HTR-8/SVneo (cell line): ENCODE measurements around the gene TMC6.

Experiments
- DNase-seq: peaks from one replicate; pipeline ENCODE4 v3.0.0; 2011; ENCODE audit warnings: low spot score, mixed read lengths; ENCODE audit not compliant: insufficient read length
- FAIRE-seq: peaks from 2 replicates; lab custom pipeline; 2011; peaks lifted over from hg19 to GRCh38; lab: Jason Lieb, UNC

Gene TMC6

DNA sequence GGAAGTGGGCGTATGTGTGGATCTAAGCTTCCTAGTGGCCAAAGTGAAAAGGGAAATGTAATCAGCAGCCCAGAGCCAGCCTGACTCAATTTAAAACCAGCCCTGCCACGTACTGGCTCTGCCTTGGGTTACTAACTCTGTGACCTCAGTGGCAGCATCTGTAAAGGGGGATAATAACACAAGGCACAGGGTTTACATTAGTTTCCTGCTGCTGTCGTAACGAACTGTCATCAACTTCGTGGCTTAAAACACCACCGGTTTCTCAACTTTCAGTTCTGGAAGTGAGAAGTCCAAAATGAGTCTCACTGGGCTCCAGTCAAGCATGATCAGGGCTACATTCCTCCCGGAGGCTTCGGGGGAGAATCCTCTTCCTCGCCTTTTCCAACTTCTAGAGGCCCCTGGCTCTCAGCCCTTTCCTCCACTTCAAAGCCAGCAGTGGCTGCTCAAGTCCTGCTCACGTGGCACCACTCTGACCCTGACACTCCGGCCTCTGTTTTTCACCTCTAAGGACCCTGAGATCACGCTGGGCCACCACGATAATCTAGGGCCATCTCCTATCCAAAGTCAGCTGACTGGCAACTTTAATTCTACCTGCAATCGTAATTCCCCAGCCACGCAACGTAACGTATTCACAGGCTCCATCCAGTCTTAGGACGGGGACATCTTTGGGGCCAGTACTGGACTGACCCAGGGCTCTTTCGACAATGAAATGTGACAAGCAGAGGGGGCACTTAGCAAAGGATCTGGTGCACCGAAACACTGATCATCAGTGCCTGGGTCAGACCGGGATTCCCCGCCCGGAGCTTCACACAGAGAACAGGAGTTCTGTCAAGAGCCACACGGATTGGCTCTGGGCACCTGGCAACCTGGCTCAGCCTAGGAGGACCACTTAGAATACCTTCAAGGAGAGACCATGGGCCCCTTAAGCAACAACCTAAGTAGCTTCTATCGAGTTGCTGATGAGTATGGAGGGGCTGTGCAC lies 14.5 kb downstream of the TMC6 start:
- DNase-seq (no peak), FAIRE-seq (peak; percentile 20)

DNA sequence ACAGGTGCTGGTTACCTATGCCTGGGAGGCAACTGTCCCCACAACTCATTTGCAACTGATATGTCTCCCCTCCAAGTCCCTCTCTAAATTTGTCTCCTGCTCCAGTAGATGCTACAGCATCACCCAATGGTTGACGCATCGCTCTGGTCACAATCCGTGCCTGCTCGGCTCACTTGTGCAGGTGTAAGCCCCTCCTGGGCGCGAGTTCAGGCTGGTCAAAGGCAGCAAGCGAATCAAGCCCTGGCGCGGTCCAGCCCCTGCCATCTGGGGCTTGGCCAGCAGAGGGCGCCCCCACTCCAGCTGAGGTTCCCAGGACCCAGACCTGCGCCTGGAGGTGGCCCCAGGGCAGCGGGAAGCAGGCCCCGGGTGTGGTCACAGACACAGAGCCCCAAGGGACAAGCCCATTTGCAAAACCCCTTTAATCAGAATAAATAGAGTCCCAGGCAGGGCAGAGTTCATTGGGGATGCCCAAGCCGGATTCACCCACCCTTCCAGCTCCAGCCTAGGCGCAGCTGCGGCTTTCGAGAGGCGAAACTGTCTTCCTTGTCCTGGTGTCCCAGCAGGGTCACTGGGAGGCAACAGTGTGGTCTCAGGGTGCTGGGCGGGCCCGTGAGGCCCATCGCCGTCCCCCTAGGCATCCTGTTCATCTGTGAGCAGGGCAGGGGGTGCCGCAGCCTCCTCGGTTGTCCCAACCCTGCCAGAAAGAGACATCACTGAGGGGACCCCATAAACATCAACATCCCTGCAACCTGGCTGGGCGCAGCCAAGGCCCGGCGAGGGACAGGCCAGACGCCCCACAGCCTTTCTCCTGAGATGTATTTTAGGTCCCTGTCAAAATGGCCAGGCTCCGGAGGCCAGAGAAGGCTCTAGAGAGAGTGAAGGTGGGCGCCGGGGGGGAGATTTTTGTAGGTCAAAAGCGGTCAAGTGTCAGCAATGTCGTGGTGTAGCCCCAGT lies 15.8 kb downstream of the TMC6 start:
- peak; percentile 93 for DNase-seq
- FAIRE-seq, result peak; percentile 92

DNA sequence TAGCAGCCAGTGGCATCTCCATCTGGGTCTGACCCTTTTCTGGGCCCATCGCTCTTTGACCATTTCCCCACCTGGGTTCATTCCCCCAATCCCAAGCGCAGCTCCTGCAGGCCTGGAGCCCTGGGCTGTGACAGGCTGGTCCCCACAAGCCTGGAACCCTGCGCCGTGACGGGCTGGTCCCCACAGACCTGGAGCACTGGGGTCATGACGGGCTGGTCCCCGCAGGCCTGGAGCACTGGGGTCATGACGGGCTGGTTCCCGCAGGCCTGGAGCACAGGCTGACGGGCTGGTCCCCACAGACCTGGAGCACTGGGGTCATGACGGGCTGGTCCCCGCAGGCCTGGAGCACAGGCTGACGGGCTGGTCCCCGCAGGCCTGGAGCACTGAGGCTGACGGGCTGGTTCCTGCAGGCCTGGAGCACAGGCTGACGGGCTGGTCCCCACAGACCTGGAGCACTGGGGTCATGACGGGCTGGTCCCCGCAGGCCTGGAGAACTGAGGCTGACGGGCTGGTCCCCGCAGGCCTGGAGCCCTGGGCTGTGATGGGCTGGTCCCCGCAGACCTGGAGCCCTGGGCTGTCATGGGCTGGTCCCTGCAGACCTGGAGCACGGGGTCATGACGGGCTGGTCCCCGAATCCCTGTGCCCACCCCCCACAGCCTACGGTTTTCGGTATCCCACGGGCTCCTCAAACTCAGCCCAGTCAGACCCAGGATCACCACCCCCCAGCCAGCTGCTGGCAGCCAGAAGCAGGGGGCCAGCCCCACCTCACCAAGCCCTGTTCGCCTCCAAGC lies 16.6 kb downstream of the TMC6 start:
- DNase-seq (no peak), FAIRE-seq (no peak)

DNA sequence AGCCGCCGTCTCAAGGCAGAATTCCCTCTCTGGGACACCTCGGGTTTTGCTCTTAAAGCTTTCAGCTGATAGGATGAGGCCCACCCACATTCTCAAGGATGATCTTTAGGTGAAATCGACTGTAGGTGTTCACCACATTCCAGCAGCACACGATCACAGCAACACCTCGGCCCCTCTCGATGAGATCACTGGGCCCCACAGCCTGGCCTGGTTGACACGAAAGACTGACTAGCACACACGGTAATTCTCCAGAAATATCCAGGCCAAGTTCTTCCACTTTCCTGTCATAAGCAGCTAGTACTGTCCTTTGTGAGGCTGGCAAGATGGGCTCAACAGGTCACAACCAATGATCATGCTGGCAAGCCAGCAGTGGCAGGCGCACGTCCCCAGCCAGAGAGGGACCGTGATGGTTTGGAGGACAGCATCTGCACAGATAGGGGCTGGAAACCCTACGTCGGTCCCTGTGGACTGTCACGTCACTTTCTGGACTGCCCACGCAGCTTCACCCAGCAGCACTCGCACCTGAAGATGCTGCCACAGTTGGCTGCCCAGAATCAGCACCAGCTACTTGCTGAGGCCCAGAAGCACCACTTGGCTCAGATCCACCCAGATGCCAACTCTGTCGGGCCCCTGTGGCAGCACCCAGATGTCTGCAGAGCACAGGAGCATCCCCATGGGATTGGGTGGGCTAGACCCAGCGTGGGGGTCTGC lies 17.4 kb downstream of the TMC6 start:
- no peak for FAIRE-seq

DNA sequence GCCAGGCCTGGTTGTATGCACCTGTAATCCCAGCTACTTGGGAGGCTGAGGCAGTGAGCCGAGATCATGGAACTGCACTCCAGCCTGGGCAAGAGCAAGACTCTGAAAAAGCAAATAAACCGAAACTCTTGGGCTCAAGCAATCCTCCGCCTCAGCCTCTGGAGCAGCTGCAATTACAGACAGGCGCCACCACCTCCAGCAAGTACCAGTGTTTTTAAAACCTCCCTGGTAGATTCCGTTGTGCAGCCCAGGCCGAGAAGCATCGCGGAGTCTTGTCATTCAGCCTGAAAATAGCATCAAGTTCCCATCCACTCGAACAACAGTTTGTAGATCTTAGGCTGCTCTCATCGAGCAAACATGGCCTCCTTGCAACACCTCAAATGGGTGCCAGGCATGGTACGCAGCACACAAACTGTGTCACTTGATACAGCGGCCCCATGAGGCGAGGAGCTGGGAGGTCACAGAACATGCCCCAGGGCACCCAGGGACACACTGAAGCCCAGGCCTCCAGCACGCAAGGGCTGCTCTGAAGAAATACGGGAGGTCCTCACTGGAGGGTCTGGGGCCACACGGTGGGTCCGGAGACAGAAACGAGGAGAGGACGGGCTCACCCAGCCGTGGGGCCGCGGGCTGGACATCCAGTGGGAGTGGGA lies 18.1 kb downstream of the TMC6 start:
- no peak for DNase-seq
- FAIRE-seq, result no peak

More for the DNA sequence above, 17.4 kb downstream of the TMC6 start:
- DNase-seq, result no peak

DNA sequence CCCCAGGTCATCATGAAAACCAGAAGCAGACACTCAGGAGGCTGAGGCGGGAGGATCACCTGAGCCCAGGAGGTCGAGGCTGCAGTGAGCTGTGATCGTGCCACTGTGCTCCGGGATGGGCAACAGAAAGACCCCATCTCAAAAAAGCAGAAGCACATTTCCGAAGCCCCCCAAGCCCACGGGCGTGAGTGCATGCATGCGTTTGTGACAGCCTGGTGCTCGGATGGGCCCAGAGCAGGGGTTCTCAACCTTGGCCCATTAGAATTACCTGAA lies 19.1 kb downstream of the TMC6 start:
- no peak for DNase-seq
- no peak for FAIRE-seq

DNA sequence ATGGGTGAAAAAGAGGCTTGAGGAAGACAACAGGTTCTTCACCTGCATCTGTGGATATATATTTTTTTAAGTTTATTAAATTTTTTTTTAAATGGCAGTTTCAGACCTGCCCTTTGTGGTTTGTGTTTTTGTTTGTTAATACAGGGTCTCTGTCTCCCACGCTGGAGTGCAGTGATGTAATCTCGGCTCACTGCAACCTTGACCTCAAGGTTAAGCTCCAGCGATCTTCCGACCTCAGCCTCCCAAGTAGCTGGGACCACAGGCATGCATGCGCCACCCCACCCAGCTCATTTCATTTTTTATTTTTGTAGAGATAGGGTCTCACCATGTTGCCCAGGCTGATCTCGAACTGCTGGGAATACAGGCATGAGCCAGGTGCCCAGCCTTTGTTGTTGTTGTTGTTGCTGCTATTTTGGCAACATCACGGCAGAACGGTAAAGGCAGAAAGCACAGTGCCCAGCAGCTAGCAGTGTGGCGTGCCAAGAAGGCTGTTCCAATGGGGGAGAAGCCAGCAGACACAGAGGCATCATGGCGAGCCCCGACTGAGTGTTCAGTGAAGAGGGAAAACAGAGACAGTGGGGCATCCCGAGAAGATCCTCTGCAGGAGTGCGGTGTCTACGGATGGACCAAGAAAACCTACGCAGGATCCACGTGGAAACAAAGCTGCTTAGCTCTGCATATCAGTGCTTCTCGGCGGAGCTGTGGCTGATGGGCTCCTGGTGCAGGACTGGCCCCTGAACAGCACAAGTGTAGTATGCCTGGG lies 19.6 kb downstream of the TMC6 start:
- DNase-seq (no peak), FAIRE-seq (peak; percentile 13)

DNA sequence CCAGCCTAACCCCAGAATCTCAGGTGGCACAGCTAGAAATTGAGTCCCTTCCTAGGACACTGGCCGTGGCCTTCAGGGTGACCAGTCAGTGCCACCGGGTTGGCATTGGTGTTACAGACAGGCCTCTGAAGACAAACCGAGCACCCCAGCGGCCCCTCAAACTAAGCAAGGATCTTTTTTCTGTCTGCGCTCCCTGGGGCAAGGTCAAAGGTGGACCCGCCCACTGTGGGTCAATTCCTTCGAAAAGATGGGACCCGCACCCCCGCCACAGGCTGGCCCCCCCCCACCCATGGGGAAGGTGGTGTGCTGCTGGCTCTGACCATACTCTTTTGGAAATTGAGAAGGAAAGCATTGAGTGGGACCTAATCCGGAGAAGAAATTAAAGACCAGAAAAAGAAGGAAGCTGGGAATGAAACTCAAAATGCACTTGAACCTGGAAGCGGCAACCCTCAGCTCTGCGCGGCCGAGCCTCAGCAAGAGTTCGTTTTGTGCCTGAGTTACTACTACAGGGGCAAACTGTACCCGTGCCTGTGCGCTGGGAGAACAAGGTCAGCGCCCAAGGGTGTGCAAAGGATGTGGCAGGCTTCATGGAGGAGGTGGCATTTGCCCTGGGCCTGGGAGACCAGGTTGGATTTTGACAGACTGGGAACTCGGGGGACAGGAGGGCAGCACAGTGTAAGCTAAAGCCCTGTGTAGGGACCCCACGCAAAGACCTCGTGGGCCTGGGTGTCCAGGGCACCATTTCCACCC lies 20.4 kb downstream of the TMC6 start:
- FAIRE-seq (no peak), DNase-seq (no peak)

DNA sequence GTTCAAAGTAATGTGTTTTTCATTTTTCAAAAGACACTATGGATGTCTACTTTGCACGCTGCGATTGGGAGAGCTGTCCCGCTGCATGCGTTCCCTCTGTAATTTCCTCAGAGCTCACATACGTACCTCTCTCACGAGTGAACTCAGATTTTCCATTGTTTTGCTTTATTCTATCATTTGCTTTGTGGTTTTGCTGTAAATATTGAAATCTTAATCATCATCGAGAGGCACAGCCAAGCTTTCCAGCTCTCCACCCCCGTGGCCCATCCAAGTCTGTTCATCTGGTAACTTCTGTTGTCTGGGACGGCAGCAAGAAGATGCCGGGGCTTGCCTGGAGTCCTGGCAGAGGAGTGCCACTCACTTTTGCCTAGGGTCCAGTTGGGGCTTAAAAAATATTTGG lies 21.1 kb downstream of the TMC6 start:
- FAIRE-seq (no peak), DNase-seq (no peak)

DNA sequence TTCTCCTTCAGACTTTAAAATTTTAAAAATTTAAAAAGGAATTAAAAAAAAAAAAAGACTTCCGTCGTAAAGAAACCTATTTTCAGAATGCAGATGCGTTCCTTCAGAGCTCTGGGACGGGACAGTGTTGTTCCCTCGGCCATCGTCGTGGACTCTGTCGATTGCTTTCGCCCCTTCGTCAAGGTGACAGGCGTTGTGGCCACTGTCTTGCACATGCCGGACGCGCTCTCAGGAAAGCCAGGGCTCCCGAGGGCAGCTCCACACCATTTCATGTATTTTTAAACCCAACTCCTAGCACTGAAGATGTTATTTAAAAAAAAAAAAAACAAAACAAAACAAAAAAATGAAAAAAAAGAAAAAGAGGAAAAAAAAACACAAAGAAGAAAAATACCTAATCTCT lies 22.3 kb downstream of the TMC6 start:
- DNase-seq, result no peak
- FAIRE-seq, result no peak

DNA sequence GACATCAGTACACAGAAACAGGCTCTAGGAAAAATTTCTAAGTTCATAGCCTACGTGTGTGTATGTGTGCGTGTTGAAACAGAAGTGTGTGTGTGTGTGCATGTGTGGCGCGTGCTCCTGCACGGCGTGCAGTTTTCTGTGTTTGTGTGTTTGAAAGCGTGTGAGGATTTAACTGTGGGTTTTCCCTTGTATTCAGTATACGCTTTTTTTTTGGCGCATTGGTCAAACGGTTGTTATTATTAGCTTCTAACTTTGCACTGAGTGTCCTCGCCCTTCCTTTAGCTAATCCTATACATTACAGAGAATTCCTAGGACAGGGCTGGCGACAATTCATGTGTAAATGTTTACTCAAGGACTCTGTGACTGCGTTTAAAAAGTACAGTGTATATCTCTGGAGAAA lies 23.0 kb downstream of the TMC6 start:
- FAIRE-seq (no peak), DNase-seq (no peak)

DNA sequence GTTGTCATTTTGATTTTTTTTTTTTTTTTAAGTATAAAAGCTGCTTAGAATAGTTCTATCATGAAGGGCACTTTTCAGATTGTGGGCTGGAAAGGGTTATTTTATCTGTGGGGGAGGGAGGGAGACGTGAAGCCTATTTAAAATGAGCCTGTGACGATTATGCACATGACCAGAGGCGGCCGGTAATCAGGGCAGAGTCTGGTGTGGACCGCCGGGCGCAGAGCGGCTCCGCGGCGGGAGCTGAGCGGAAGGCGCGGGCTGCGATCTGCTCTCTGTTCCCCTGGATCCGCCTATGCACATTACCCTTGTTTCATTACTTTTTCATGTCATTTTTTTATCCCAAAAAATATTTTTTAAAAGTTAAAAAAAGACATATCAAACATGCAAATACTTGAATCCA lies 23.5 kb downstream of the TMC6 start:
- FAIRE-seq (no peak), DNase-seq (no peak)

DNA sequence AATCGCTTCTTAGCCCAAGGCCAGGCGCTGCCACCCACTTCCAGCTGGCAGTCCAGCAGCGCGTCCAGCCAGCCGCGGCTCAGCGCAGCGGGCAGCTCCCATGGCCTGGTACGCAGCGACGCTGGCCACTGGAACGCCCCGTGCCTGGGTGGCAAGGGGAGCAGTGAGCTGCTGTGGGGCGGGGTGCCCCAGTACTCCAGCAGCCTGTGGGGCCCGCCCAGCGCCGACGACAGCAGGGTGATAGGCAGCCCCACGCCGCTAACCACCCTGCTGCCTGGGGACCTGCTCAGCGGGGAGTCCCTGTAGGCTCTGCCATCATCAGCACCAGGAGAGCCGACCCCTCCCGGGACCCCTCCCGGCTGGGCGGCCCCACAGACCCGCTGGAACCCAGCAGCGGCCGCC lies 24.0 kb downstream of the TMC6 start:
- no peak for FAIRE-seq
- DNase-seq, result no peak

DNA sequence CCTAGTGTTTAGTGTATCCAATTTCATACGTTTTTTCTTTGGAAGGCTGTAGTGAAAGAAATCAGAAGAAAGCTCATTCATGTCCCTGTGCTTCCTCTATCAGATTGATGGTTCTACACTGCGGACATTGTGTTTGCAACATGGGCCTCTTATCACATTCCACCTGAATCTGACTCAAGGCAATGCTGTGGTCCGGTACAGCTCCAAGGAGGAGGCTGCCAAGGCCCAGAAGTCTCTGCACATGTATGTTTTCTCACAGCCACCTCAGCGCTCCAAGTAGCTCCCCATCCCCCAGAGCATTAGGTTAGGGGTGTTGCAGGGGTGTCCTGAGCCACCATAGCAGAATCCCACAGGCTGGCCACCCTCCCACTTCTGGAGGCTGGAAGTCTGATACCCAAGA lies 25.2 kb downstream of the TMC6 start:
- FAIRE-seq, result no peak
- no peak for DNase-seq

DNA sequence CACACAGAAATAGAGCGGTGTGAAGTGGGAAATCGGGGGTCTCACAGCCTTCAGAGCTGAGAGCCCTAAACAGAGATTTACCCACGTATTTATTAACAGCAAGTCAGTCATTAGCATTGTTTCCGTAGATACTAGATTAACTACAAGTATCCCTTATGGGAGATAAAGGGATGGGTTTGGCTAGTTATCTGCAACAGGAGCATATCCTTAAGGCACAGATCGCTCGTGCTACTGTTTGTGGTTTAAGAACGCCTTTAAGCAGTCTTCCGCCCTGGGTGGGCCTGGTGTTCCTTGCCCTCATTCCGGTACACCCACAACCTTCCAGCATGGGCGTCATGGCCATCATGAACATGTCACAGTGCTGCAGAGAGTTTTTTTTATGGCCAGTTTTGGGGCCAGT lies 27.0 kb downstream of the TMC6 start:
- FAIRE-seq (no peak), DNase-seq (no peak)

DNA sequence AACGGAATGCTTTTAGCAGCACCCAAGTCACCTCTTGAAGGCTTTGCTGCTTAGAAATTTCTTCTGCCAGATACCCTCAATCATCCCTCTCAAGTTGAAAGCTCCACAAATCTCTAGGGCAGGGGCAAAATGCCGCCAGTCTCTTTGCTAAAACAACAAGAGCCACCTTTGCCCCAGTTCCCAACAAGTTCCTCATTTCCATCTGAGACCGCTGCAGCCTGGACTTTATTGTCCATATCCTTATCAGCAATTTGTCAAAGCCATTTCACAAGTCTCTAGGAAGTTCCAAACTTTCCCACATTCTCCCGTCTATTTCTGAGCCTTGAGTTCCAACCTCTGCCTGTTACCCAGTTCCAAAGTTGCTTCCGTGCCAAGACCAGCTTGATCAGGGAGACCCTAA lies 27.4 kb downstream of the TMC6 start:
- no peak for DNase-seq
- FAIRE-seq, result no peak

DNA sequence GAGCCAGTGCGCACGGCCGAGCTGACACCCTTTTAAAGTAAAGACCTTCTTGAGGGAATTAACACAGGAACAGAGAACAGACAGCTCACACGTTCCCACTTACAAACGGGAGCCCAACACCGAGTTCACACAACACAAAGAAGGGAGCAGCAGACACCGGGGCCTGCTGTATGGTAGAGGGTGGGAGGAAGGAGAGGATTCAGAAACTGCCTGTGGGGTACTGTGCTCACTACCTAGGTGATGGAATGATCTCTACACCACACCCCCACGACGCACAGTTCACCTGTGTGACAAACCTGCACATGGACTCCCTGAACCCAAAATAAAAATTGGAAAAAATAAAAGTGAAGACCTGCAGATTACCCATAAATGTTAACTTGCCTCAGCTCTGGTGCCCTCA lies 32.5 kb downstream of the TMC6 start:
- no peak for FAIRE-seq

DNA sequence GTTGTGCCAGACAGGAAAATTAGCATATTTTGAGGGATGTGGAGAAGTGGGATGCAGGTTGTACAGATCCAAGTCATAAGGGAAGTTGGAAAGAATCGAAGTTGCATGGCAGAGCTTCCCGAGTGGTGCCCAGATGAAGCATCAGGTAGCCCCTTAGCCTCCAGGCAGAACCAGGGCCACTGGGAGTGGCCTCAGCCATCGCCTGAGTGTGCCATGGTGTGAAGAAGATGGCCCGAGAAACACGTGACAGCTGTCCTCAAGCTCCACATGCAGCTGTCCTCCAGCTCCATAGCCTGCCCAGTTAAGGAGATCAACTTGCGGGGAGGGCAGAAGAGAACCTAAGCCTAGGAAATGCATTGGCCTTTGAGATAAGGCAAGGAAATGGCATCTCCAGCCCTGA lies 33.5 kb downstream of the TMC6 start:
- DNase-seq, result no peak
- no peak for FAIRE-seq

More for the DNA sequence above, 32.5 kb downstream of the TMC6 start:
- no peak for DNase-seq
